HepG2 (cell line): Measurements from ENCODE around the gene CCDC9B. TPM values are rescaled to one million over a fixed set of nuclear protein-coding genes. Genes with fewer than 3 reads are reported as not detected.
A peak's percentile ranks its signal among the peaks of the same experiment; 100 is the strongest.

Source experiments
- ATAC-seq: fragments of 200-7000 bp; cut with Tn5 transposase; 3 replicates; pipeline ENCODE4 v1.9.1; 2020; ENCODE audit warnings: mild to moderate bottlenecking, moderate library complexity
- BruUV-seq: library from RNA; stranded (reverse); fragments of 400-500 nt; replicated peaks from 2 replicates; lab custom pipeline; 2021; lab: Mats Ljungman, UMichigan
- CTCF ChIA-PET: fragments of 300-600 bp; formaldehyde crosslinking; extraction: SDS; loops from one replicate; lab custom pipeline; 2021; ENCODE audit warnings: low total read pairs, inconsistent platforms, low intra/inter-chr PET ratio; lab: Yijun Ruan, JAX
- POLR2A ChIA-PET: fragments of 350-600 bp; sonication (Branson Sonifier 250); formaldehyde crosslinking; loops from one replicate; lab custom pipeline; 2020; ENCODE audit warnings: antibody characterized with exemption, inconsistent platforms; lab: Yijun Ruan, JAX
- DNase-seq: peaks from one replicate; pipeline ENCODE4 v3.0.0-alpha.2; 2015; ENCODE audit warnings: low spot score
- FAIRE-seq: peaks from 3 replicates; lab custom pipeline; 2011; peaks lifted over from hg19 to GRCh38; lab: Jason Lieb, UNC
- H2AFZ ChIP-seq: one replicate; pipeline ENCODE4 v1.6.1; 2011; ENCODE audit warnings: low read length, inconsistent platforms
- H3K27ac ChIP-seq: fragments of 300-600 bp; 3 replicates; pipeline ENCODE4 v1.8.0; 2011; ENCODE audit warnings: mixed run types, mild to moderate bottlenecking, mixed read lengths, low read length, inconsistent platforms; ENCODE audit not compliant: insufficient read depth; ENCODE audit errors: extremely low read length
- H3K27me3 ChIP-seq, 2 experiments: fragments of 200-600 bp in 1 of 2; 2 replicates in 1 of 2; 3 replicates in 1 of 2; pipeline versions ENCODE4 v1.6.0 to v1.8.0; 2011; ENCODE audit warnings: low read length in 2 of 2, mild to moderate bottlenecking in 2 of 2, moderate library complexity in 2 of 2, inconsistent platforms in 1 of 2; ENCODE audit not compliant: insufficient read depth in 2 of 2, control insufficient read depth in 1 of 2
- H3K36me3 ChIP-seq, 2 experiments: fragments of 200-600 bp in 1 of 2; replicated peaks in 1 of 2; 2 replicates in 1 of 2; 3 replicates in 1 of 2; pipeline versions ENCODE4 v1.5.1 to v1.8.0; 2011; ENCODE audit warnings: low read length in 2 of 2, inconsistent platforms in 1 of 2; ENCODE audit not compliant: insufficient read depth in 2 of 2, control insufficient read depth in 1 of 2
- H3K4me1 ChIP-seq: 2 replicates; pipeline ENCODE4 v1.5.1; 2012; ENCODE audit warnings: low read length, inconsistent platforms; ENCODE audit not compliant: insufficient read depth
- H3K4me2 ChIP-seq: 2 replicates; pipeline ENCODE4 v1.6.0; 2011; ENCODE audit warnings: low read depth, low read length, inconsistent platforms
- H3K4me3 ChIP-seq, 3 experiments: fragments of 200-600 bp in 1 of 3; sonication (generic), shearing (Covaris generic) in 1 of 3; replicated peaks in 1 of 3; 2 replicates each; pipeline ENCODE4 v1.5.1; 2011 to 2016; ENCODE audit warnings: low read length in 3 of 3, inconsistent platforms in 2 of 3, low read depth in 2 of 3, mild to moderate bottlenecking in 2 of 3, control low read depth in 1 of 3, mixed read lengths in 1 of 3; ENCODE audit not compliant: insufficient read depth in 1 of 3
- H3K79me2 ChIP-seq: one replicate; pipeline ENCODE4 v1.6.1; 2011; ENCODE audit warnings: low read length, inconsistent platforms; ENCODE audit not compliant: insufficient read depth
- H3K9ac ChIP-seq: 2 replicates; pipeline ENCODE4 v1.6.0; 2011; ENCODE audit warnings: mild to moderate bottlenecking, low read depth, low read length, inconsistent platforms; ENCODE audit not compliant: insufficient read depth
- H3K9me3 ChIP-seq: 2 replicates; pipeline ENCODE4 v1.5.1; 2012; ENCODE audit warnings: mild to moderate bottlenecking, low read length
- H4K20me1 ChIP-seq: 2 replicates; pipeline ENCODE4 v1.6.0; 2011; ENCODE audit warnings: inconsistent platforms, mild to moderate bottlenecking, low read length, moderate library complexity; ENCODE audit not compliant: insufficient read depth
- HMGXB4 ChIP-seq, 2 experiments: sonication (generic) in 1 of 2; formaldehyde crosslinking in 1 of 2; IDR thresholded peaks; 2 replicates each; pipeline versions ENCODE4 v1.4.0 to v1.6.1; 2018 to 2020; ENCODE audit warnings: missing genetic modification reagents in 2 of 2, borderline replicate concordance in 1 of 2, low read depth in 1 of 2, mild to moderate bottlenecking in 1 of 2, missing biosample characterization in 1 of 2
- MZF1 ChIP-seq: sonication (generic); formaldehyde crosslinking; IDR thresholded peaks from 2 replicates; pipeline ENCODE4 v1.8.1; 2023; ENCODE audit warnings: mild to moderate bottlenecking, missing genetic modification reagents, borderline replicate concordance
- ZNF263 ChIP-seq: sonication (generic); formaldehyde crosslinking; IDR thresholded peaks from 2 replicates; pipeline ENCODE4 v1.4.0; 2020; ENCODE audit warnings: missing genetic modification reagents
- ZNF281 ChIP-seq: sonication (generic); formaldehyde crosslinking; IDR thresholded peaks from 2 replicates; pipeline ENCODE4 v1.4.0; 2020; ENCODE audit warnings: missing genetic modification reagents, borderline replicate concordance
- ZNF44 ChIP-seq: sonication (generic); formaldehyde crosslinking; IDR thresholded peaks from 2 replicates; pipeline ENCODE4 v1.5.1; 2020; ENCODE audit warnings: mild to moderate bottlenecking, missing genetic modification reagents
- ZNF558 ChIP-seq: sonication (generic); formaldehyde crosslinking; IDR thresholded peaks from 2 replicates; pipeline ENCODE4 v1.9.0; 2022; ENCODE audit warnings: mild to moderate bottlenecking, missing genetic modification reagents, borderline replicate concordance
- ZNF572 ChIP-seq: sonication (generic); formaldehyde crosslinking; IDR thresholded peaks from 2 replicates; pipeline ENCODE4 v1.5.1; 2020; ENCODE audit warnings: mild to moderate bottlenecking, missing genetic modification reagents
- WGBS: methylation state at CpG from one replicate; pipeline ENCODE4 v1.1.6; 2017; ENCODE audit warnings: low lambda C conversion rate; 5-methylcytosine and 5-hydroxymethylcytosine counted together
- in situ Hi-C: cut with HindIII; loops from 2 replicates; pipeline ENCODE4 v1.10.0; 2017; ENCODE audit warnings: low pct_unique_long_range_greater_than_20kb; ENCODE audit not compliant: extremely low pct_ligation_motif_present
- intact Hi-C: fragments of 100-400 bp; cut with micrococcal nuclease; formaldehyde crosslinking; loops from one replicate; pipeline ENCODE4 v1.10.0; 2022; ENCODE audit not compliant: unreplicated experiment
- polyA plus RNA-seq, 8 experiments: library from polyadenylated mRNA; depleted of rRNA in 3 of 8; stranded (reverse) in 7 of 8; unstranded in 1 of 8; fragments of >200 nt; fragmentation: Illumina TruSeq in 4 of 8; extraction: Trizol in 4 of 8; gene quantifications; 2 replicates each; pipeline versions ENCODE4 v1.2.1 to v1.2.3, GENCODE V29; 2011 to 2016; ENCODE audit warnings: low read depth in 4 of 8, missing spikeins in 1 of 8, mixed read lengths in 1 of 8; ENCODE audit not compliant: insufficient read depth in 1 of 8
- total RNA-seq, 5 experiments: library from RNA; depleted of rRNA; stranded (reverse); fragments of >200 nt; fragmentation: Illumina TruSeq; extraction: Trizol; gene quantifications; 2 replicates each; pipeline ENCODE4 v1.2.3, GENCODE V29; 2016; ENCODE audit warnings: low read depth in 1 of 5

The CCDC9B gene
- total and polyA plus RNA-seq, 2 of the 13 experiments (the other 11 are each of a cell fraction or from before 2014, with no cell fraction given), result 0.98 to 1.6 TPM

- peak; percentile 91 for TF ChIP-seq ZNF281 (CRISPR knock-in tag)
- 0 out of 4 replicates have a peak, but pooled peaks of 1 of the 2 experiments have one; percentile 48 for TF ChIP-seq HMGXB4 (CRISPR knock-in tag; IDR thresholded peaks at IDR 0.05; ENCODE audit: borderline replicate concordance in 1 of 2, low read depth in 1 of 2)
- TF ChIP-seq ZNF558 (CRISPR knock-in tag), result no peak
- no peak for TF ChIP-seq MZF1 (CRISPR knock-in tag)
These were observed 13.9 kb upstream of the CCDC9B start (continued) for GRCh38 chr15:40354408-40355171.

- Histone ChIP-seq H3K9ac (no peak overlapping the region), H3K27me3 (peaks cover 0 to 20% of the 10 kb centered on the region in 2 experiments; a peak in 2 of 5 replicates)
- DNase-seq, result no peak
- CTCF ChIA-PET, result interaction anchor here (1.4 to 2.0 kb wide), 2 partner anchors 9 to 12 kb away, joined by 3 to 7 read pairs; partner anchors contain the start of gene CCDC9B
- TF ChIP-seq ZNF263 (CRISPR knock-in tag), result peak; percentile 73
- TF ChIP-seq ZNF572, result no peak
- no peak for TF ChIP-seq ZNF44
- TF ChIP-seq, all 625 proteins: peak for 1
- intact Hi-C loops (no loop called here), in situ Hi-C loops (no loop called here)
- Histone ChIP-seq H3K4me2 (peak overlapping the region; percentile 29; the same call in 1 of the 2 replicates), H3K9me3 (no peaks in the 10 kb centered on the region), H3K4me3 (no peak overlapping the region), H4K20me1 (no peaks in the 10 kb centered on the region), H3K79me2 (no peaks in the 10 kb centered on the region), H3K27ac (no peak overlapping the region), H2AFZ (no peak overlapping the region), H3K36me3 (no peaks in the 10 kb centered on the region), H3K4me1 (peaks cover 44% of the 10 kb centered on the region)
- ATAC-seq (peak; percentile 9; the same call in 1 of the 3 replicates), FAIRE-seq (no peak)
- 4% methylated on average over 4 of the region's 5 CpGs for WGBS
- no TSS peak for BruUV-seq
- POLR2A ChIA-PET, result interaction anchor here (1.4 kb wide), 1 partner anchor 13 kb away, joined by 3 read pairs; the partner anchor contains the start of gene CCDC9B
These were observed 13.0 kb upstream of the CCDC9B start for GRCh38 chr15:40353697-40354096.
